Stimulated activated CD4-positive, alpha-beta T cell treated with anti-CD3 and anti-CD28 coated beads, Interleukin-15, amount 100 ng/mL, for 1 hour (primary cell): ENCODE data around the gene INKA1.
A peak's percentile ranks its signal among the peaks of the same experiment; 100 is the strongest.

Experiments
- DNase-seq, 2 donors: peaks; one replicate each; pipeline ENCODE4 v3.0.0-alpha.2; 2020; ENCODE audit warnings: low read depth in 1 of 2, low spot score in 1 of 2

INKA1 gene

GRCh38 chr3:49786357-49787181, 16.5 kb upstream of the INKA1 start, which contains the start of gene IP6K1:
Gene IP6K1, minus strand, starts transcription at chr3:49786542. Its CDS starts 38,502 bp downstream, at chr3:49748040.
- DNase-seq = peak; percentile 97 to 99

- DNase-seq = no peak
Observed at GRCh38 chr3:49787182-49787464, 15.9 kb upstream of the INKA1 start.

- no peak for DNase-seq
Observed at GRCh38 chr3:49787536-49787935, 15.5 kb upstream of the INKA1 start.

- DNase-seq = no peak
Observed at GRCh38 chr3:49788056-49788455, 15.0 kb upstream of the INKA1 start.

GRCh38 chr3:49790626-49791411, 12.2 kb upstream of the INKA1 start:
- no peak for DNase-seq

GRCh38 chr3:49791571-49791970, 11.5 kb upstream of the INKA1 start:
- no peak for DNase-seq

GRCh38 chr3:49792371-49793150, 10.5 kb upstream of the INKA1 start:
- no peak for DNase-seq

GRCh38 chr3:49793486-49794085, 9.5 kb upstream of the INKA1 start:
- DNase-seq = no peak

DNA sequence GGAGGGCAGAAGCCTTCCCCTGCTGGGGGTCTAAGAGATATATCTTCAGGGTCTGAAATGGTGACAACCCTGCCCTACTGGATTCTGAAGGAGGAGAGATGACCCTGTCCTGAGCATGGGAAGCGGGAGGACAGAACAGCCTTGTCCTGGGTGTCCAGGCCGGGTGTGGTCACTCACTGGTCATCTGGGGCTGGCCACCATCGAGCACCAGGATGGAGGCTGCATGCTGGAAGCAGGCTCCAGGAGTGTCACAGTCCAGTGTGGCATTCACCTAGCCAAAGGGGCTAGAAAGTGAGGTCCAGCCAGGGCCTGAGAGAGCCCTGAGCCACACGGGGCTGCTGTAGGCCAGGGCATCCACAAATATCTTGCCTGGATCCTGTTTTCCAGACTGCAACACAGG, 8.6 kb upstream of the INKA1 start:
- no peak for DNase-seq

- no peak for DNase-seq
Observed at GRCh38 chr3:49794926-49795905, 7.8 kb upstream of the INKA1 start.

GRCh38 chr3:49799105-49799504, 4.0 kb upstream of the INKA1 start:
- DNase-seq = no peak

- DNase-seq = no peak
Observed at GRCh38 chr3:49799761-49800160, 3.3 kb upstream of the INKA1 start, which contains the start of gene CDHR4. Gene CDHR4, minus strand, starts transcription at chr3:49799873. Its CDS starts 61 bp downstream, at chr3:49799812.

GRCh38 chr3:49801160-49801559, 1.9 kb upstream of the INKA1 start:
- no peak for DNase-seq

GRCh38 chr3:49803465-49804140, 542 bp downstream of the INKA1 start:
- peak in 1 of 2 donors; percentile 20 for DNase-seq

GRCh38 chr3:49804141-49805041, 1.3 kb downstream of the INKA1 start:
- no peak for DNase-seq

GRCh38 chr3:49805367-49805782, 2.3 kb downstream of the INKA1 start:
- DNase-seq = no peak

- no peak for DNase-seq
Observed at GRCh38 chr3:49805897-49806701, 3.0 kb downstream of the INKA1 start.

GRCh38 chr3:49806850-49807249, 3.8 kb downstream of the INKA1 start:
- DNase-seq = no peak
